Smooth muscle cell of the brain vasculature (primary cell): ENCODE data around the gene ZDHHC13.

Experiments used
- DNase-seq: peaks from one replicate; pipeline ENCODE4 v3.0.0-alpha.2; 2012; ENCODE audit warnings: low read depth, low spot score

ZDHHC13 gene

DNA sequence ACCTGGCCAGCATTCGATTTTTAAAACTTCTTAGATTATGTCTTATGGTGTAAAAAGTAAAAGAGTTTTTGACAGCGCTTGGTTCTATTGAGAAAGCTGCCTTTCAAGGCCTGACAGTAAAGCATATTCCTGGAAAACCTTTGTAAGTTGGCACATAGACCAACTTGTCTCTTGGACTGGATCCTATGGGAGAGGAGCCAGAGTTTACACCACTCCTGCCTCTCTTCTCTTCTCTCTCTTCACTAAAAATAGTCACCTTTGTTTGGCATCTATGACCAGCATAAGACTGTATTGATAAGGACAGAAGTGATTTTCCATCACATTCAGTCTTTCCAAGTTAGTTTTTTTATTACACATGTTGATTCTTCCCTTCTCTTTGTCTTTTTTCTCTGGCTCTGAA is 51.1 kb downstream of the ZDHHC13 start:
- DNase-seq: no peak

DNA sequence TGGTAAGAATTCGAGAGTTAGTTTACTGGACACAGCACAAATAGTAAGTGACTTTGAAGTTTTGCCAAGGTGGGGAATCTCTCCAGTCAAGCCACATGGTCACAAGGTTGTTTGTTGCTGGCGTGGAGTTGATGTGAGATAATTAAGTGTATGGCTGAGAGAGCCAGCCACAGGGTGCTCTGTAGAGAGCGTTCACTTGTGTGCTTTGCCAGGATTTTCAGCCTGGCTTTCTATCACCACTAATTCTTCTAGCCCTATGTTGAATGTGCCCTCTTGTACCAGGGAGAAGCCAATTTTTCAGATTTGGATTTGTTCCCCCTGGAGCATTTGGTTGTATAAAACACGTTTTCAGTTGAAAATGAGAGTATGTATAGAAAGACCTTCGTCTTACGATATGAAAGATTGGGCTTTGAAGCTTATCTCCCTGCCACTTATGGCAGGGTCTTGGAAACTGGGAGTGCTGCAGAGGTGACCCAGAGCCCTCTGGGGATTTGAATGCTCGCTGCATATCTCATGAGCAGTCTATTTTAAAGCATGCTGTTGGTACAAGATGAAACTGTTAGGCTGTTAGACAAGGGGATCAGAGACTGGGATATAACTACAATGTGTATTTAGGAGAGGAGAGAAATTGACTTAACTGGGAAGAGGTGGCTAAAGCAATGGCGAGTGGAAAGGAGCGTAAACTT is 56.2 kb downstream of the ZDHHC13 start:
- no peak for DNase-seq

GRCh38 chr11:19173964-19174638 is 57.1 kb downstream of the ZDHHC13 start:
- DNase-seq: no peak

GRCh38 chr11:19176629-19177186 is 59.7 kb downstream of the ZDHHC13 start:
- DNase-seq: no peak

DNA sequence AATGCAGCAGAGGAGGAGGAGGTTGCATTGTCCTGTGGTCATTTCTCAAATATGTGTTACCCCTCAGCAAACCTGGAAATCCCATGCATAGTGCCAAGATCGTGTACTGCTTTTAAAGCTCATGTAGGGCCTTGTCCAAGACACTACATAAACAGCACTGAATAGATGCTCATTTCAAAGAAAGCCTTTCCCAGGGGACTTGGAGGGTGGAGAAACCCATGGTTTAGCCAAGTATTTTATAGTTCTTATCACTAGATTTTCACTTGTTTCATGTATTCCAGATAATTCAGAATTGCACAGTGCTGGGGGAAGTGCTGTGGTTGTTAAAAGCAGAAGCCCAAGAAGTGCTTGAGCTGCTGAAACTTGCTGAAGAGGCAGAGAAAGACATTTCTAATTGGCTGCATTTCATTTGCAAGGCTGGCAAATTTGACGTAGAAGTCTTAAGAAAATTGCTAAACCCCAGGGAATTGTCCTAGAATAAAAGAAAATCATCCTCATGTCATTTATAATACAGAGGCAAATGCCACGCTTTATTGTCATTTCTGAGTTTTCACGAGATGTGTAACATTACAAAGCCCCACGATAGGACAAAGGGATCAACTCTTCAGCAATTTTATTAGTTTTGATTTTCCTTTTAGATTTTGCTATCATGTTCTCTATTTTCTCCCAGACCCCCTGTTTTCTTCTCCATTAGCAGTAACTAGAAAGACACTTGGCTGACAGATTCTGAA is 64.7 kb downstream of the ZDHHC13 start:
- no peak for DNase-seq

DNA sequence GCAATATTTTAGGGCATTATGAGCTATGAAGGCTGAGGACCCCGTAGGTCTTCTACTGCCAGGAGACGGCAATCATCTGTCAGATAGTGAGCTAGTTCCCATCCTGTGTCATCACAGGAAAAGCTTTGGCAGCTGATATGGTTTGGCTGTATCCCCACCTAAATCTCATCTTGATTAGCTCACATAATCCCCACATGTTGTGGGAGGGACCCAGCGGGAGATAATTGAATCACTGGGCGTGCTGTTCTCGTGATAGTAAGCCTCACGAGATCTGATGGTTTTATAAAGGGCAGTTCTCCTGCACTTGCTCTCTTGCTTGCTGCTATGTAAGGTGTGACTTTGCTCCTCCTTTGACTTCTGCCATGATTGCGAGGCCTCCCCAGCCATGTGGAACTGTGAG is 66.7 kb downstream of the ZDHHC13 start:
- no peak for DNase-seq

DNA sequence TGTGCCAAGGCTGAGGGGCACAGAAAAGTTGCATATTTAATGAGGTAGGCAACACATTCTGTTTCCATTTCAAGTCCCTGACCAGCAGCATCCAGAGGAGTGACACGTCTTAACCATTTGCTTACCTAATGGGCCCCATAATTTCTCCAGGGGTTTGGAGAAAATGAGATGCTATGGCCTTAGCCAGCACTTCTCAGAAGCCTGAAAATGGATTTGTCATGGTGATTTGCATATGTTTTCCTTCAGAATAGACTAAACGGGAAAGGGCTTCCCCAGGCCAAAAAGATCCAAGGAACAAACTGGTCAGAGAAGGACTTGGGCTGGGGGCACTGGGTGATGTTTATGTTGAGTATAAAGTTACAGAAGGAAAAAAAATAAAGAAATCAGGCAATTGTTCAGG is 68.1 kb downstream of the ZDHHC13 start:
- no peak for DNase-seq

DNA sequence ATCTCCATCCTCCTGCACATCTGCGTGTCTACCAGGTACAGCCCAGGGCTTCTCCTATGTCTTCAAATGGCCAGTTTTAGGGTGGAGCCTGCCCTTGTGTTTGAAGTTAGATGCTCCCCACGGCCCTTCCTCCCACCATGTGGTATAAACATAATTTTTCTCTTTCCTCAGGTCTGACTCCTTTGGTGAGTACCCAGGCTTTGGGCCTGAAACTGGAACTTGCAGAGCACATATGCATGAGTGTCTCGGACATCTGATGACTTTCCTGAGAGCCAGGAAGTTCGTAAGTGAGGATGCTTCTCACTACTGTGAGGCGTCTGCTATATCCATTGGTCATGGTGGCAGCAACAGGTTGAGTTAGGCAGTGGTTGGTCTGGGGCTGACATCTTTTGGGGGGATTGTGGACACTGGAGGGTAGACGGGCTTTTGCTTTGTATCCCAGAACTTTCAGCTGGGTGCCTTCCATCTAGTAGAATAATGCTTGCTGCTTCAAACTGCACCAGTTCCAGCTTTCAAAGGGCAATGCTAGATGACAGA is 68.6 kb downstream of the ZDHHC13 start:
- no peak for DNase-seq

GRCh38 chr11:19187114-19187832 is 70.3 kb downstream of the ZDHHC13 start:
- peak; percentile 31 for DNase-seq

DNA sequence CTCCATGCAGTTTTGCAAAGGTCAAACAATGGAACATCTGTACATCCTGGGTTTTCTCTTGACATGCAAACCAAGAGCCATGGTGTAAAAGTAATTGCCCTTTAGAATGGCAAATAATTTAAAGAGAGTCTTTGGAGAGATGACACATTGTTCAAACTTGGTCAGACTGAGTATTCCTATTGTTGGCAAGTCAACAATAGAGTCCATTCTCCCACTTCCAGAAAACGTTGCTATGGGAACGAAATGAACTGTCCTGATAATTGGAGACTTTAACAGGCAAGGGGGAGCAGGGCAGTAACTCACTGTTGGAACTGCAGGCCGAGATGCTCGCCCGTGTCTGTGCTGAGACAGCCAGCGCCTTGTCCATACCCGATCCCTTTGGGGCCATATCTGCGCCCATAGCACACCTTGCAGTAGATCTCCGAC is 70.9 kb downstream of the ZDHHC13 start:
- DNase-seq: no peak

DNA sequence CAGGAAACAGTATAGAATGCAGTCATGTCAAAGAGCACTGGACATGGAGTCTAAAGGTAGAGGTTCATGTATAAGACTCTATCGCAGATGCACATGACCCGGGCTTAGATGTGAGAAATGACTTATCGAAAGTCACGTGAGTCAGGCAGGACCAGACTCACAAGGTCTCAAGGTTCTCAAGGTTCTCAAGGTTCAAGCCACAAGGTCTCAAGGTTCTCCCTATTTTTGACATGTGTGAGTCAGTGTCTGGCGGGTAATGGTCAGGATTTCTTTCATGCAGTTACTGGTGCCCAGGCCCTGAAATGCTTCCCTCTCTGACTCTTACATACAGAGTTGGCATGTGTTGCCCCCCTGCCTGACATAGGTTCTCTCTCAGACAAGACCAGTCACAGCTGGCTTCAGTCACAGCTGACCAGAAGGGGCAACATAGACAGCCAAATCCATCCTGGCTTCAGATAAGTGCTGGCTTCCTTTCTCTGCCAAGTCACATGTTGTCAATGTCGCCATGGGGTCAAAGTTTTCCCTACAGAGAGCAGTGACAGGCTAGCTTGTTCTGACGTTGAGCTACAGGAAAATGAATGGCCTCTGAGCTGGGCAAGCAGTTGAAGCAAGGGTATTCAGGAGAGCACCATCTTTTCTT is 74.7 kb downstream of the ZDHHC13 start:
- DNase-seq: no peak

GRCh38 chr11:19193916-19194315 is 76.9 kb downstream of the ZDHHC13 start:
- no peak for DNase-seq

GRCh38 chr11:19194620-19195308 is 77.8 kb downstream of the ZDHHC13 start:
- DNase-seq: no peak

- no peak for DNase-seq
Observed at GRCh38 chr11:19196432-19196831, 79.5 kb downstream of the ZDHHC13 start.

DNA sequence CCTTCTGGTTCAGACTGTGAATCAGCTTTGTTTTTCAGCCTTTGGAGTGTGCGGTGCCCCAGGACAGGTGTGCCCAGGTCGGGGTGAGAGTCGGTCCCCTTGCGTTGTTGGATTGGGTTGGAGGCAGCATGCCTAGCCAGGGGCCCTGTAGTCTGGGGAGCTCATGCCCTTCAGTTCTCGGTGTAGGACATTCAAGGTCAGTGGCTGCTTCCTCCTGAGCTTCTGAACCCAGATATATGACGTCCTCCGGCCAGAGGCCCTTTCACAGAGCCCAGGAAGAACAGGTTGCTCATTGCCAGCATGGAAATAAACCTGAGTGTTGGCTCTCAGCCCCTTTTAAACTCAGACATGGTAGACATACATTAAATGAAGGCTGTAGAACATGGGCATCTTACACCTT is 82.1 kb downstream of the ZDHHC13 start:
- DNase-seq: no peak

DNA sequence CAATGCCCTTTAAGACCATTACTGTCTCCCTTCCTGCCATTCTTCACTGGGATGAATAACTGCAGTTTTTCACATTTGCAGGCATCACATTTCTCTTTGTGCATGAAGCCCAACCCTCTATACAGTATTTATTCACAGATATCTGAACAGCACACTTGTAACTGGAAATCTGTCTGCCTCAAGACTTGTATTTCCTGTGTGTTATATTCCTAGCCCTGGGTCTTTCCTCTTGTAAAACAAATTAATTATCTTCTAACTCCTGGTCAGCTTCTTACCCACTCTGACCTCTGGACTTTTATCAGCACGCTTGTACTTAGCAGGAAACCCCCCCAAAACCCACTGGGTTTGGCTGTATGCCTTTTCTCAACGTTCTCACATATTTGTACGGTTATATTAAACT is 82.8 kb downstream of the ZDHHC13 start:
- no peak for DNase-seq

GRCh38 chr11:19200410-19201201 is 83.6 kb downstream of the ZDHHC13 start:
- DNase-seq: no peak

DNA sequence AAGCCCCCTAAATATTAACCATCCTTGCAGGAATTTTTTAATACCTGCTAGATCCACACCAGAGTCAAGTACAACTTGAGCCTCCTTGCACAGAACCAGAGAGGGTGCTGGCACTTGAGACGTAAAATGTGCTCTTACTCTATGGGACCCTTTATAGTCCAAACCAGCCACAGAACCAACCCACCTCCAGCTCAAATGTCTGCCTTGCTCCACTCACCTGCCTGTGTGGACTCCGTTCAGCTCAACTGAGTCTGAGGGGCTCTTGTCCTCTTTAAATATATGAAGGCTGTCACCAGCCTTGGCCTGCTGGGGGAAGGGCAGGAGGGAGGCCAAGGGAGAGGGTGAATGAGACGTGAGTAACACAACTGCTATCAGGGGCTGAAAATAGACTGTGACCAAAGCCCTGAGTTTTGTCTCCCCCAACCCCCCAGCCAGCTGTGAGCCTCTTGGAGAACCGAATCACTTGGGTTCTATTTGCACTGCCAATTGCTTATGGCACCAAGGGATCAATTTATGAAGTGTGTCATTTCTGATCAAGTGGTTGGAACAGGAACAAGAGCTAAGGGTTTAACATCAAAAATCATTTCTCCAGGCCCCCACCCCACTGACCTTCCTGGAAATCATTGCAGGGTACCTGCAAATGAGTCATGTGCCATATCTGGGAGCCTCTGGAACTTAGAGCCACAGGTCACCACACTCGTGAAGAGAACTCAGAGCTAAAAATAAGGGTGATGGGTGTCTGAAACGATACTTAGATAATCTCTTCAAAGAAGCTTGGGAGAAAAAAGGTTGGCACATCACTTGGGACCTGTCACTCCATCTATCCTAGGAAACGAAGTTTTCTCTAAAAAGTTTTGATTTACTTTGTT is 85.0 kb downstream of the ZDHHC13 start, which contains the start of gene CSRP3:
CSRP3 (minus strand) TSS at position 247 of the 869 bp plus-strand sequence. CDS start 9,535 bp downstream, outside the sequence.
- no peak for DNase-seq
